SU-DHL-6 (cell line): Measurements from ENCODE around the gene LY6G6D.

Source experiments
- H2AFZ ChIP-seq: fragments of 200-600 bp; sonication (generic); 2 replicates; pipeline ENCODE4 v1.6.1; 2014; ENCODE audit warnings: low read depth, mild to moderate bottlenecking, moderate library complexity, mixed read lengths, antibody characterized with exemption, low read length; ENCODE audit not compliant: severe bottlenecking
- H3F3A ChIP-seq: fragments of 200-600 bp; shearing (Covaris generic); 2 replicates; pipeline ENCODE4 v1.6.0; 2016; ENCODE audit warnings: antibody characterized with exemption, mild to moderate bottlenecking; ENCODE audit not compliant: insufficient read depth
- H3K27ac ChIP-seq: fragments of 200-600 bp; sonication (generic); 2 replicates; pipeline ENCODE4 v1.5.1; 2016; ENCODE audit warnings: low read depth, mild to moderate bottlenecking, low read length, moderate library complexity, mixed read lengths
- H3K27me3 ChIP-seq: fragments of 200-600 bp; sonication (generic), shearing (Covaris generic); 2 replicates; pipeline ENCODE4 v1.6.0; 2014; ENCODE audit warnings: mild to moderate bottlenecking, low read length
- H3K36me3 ChIP-seq: fragments of 200-600 bp; sonication (generic); 2 replicates; pipeline ENCODE4 v1.6.1; 2014; ENCODE audit warnings: mild to moderate bottlenecking, low read length, mixed read lengths
- H3K4me2 ChIP-seq: fragments of 300-600, 200-600 bp; shearing (Covaris generic), sonication (generic); 2 replicates; pipeline ENCODE4 v1.6.0; 2014; ENCODE audit warnings: low read length, low read depth, mild to moderate bottlenecking; ENCODE audit not compliant: poor library complexity, severe bottlenecking
- H3K4me3 ChIP-seq: fragments of 200-600 bp; sonication (generic); 2 replicates; pipeline ENCODE4 v1.5.1; 2014; ENCODE audit warnings: antibody characterized with exemption, low read length, mild to moderate bottlenecking, mixed read lengths; ENCODE audit not compliant: insufficient read depth, poor library complexity, severe bottlenecking
- H3K79me2 ChIP-seq: fragments of 200-600 bp; sonication (generic); 2 replicates; pipeline ENCODE4 v1.6.1; 2014; ENCODE audit warnings: mild to moderate bottlenecking, low read length, moderate library complexity; ENCODE audit not compliant: insufficient read depth
- H3K9ac ChIP-seq: fragments of 200-600 bp; sonication (generic); 2 replicates; pipeline ENCODE4 v1.7.0; 2014; ENCODE audit warnings: mild to moderate bottlenecking, low read length
- H3K9me2 ChIP-seq: fragments of 200-600 bp; sonication (generic); replicated peaks from 2 replicates; pipeline ENCODE4 v1.6.1; 2014; ENCODE audit warnings: low read length; ENCODE audit not compliant: insufficient read depth
- H3K9me3 ChIP-seq: fragments of 200-600 bp; sonication (generic); 2 replicates; pipeline ENCODE4 v1.6.1; 2014; ENCODE audit warnings: low read length, mixed read lengths; ENCODE audit not compliant: insufficient read depth
- H4K20me1 ChIP-seq: fragments of 200-600 bp; sonication (generic); 2 replicates; pipeline ENCODE4 v1.6.1; 2014; ENCODE audit warnings: low read depth, mild to moderate bottlenecking, antibody characterized with exemption, low read length, moderate library complexity, mixed read lengths
- EZH2phosphoT487 ChIP-seq: fragments of 200-600 bp; sonication (generic), shearing (Covaris generic); conservative IDR thresholded peaks from 2 replicates; pipeline ENCODE4 v1.6.1; 2018; ENCODE audit warnings: mild to moderate bottlenecking, antibody characterized with exemption, low read length, moderate library complexity, mixed read lengths
- TF ChIP-seq, protein P1 (sequence below): fragments of 200-600 bp; sonication (generic); IDR thresholded peaks from one replicate; pipeline ENCODE4 v1.5.1; 2017; ENCODE audit warnings: antibody characterized with exemption, mild to moderate bottlenecking, low read length, moderate library complexity; ENCODE audit not compliant: insufficient read depth, poor library complexity, severe bottlenecking

Gene LY6G6D

DNA sequence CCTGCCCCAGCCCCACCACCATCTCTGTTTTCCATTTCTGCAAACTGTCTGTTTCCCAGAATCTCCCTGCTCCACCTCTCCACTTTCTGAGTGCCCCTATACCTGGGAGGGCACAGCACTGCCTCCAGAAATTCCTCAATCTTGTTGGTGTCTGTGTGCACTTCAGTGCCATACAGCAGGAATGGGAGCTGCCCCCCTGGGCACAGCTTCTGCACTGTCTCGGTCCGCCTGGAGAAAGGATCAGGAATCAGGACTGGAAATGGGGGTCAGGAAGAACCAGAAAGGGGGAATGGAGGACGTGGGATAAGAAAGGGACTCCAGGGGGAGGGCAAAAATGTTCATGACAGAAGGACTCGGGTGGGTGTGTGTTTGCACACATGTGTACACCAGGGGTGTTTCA, 18.6 kb downstream of the LY6G6D start:
- Histone ChIP-seq H3K4me3 (no peak overlapping the region), H3F3A (peaks cover 45% of the 10 kb centered on the region), H3K36me3 (peaks cover 18% of the 10 kb centered on the region; the same call in 1 of the 2 replicates), H3K79me2 (peaks cover 31% of the 10 kb centered on the region), H4K20me1 (no peaks in the 10 kb centered on the region), H3K27ac (peak overlapping the region; percentile 95; the same call in 1 of the 2 replicates), H2AFZ (no peak overlapping the region), H3K4me2 (peak overlapping the region; percentile 64), H3K9ac (0 out of 2 replicates have a peak overlapping the region, but pooled peaks have one; percentile 90), H3K9me2 (no peaks in the 10 kb centered on the region), H3K9me3 (no peaks in the 10 kb centered on the region), H3K27me3 (no peaks in the 10 kb centered on the region)
- TF ChIP-seq, protein P1, sequence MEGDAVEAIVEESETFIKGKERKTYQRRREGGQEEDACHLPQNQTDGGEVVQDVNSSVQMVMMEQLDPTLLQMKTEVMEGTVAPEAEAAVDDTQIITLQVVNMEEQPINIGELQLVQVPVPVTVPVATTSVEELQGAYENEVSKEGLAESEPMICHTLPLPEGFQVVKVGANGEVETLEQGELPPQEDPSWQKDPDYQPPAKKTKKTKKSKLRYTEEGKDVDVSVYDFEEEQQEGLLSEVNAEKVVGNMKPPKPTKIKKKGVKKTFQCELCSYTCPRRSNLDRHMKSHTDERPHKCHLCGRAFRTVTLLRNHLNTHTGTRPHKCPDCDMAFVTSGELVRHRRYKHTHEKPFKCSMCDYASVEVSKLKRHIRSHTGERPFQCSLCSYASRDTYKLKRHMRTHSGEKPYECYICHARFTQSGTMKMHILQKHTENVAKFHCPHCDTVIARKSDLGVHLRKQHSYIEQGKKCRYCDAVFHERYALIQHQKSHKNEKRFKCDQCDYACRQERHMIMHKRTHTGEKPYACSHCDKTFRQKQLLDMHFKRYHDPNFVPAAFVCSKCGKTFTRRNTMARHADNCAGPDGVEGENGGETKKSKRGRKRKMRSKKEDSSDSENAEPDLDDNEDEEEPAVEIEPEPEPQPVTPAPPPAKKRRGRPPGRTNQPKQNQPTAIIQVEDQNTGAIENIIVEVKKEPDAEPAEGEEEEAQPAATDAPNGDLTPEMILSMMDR, result no peak
- TF ChIP-seq EZH2phosphoT487, result no peak

GRCh38 chr6:31734247-31734820, 19.2 kb downstream of the LY6G6D start:
- Histone ChIP-seq H2AFZ (no peak overlapping the region), H3K4me3 (peak overlapping the region; percentile 80), H3K9me2 (no peaks in the 10 kb centered on the region), H3K79me2 (peaks cover 31% of the 10 kb centered on the region), H3K36me3 (peaks cover 18% of the 10 kb centered on the region; the same call in 1 of the 2 replicates), H3K4me2 (peak overlapping the region; percentile 64), H3K9ac (peak overlapping the region; percentile 90), H4K20me1 (no peaks in the 10 kb centered on the region), H3K9me3 (no peaks in the 10 kb centered on the region), H3K27ac (peak overlapping the region; percentile 95), H3F3A (peaks cover 51% of the 10 kb centered on the region), H3K27me3 (no peaks in the 10 kb centered on the region)
- no peak for TF ChIP-seq EZH2phosphoT487
- TF ChIP-seq, protein P1, result no peak

- Histone ChIP-seq H2AFZ (no peak overlapping the region), H3K4me2 (peak overlapping the region; percentile 64), H3K4me3 (peak overlapping the region; percentile 80), H3K9me3 (no peaks in the 10 kb centered on the region), H3K27me3 (no peaks in the 10 kb centered on the region), H3K9me2 (no peaks in the 10 kb centered on the region), H4K20me1 (no peaks in the 10 kb centered on the region), H3F3A (peaks cover 53% of the 10 kb centered on the region), H3K27ac (peak overlapping the region; percentile 95), H3K9ac (peak overlapping the region; percentile 90), H3K36me3 (peaks cover 18% of the 10 kb centered on the region; the same call in 1 of the 2 replicates), H3K79me2 (peaks cover 31% of the 10 kb centered on the region)
- no peak for TF ChIP-seq EZH2phosphoT487
- TF ChIP-seq, protein P1, result no peak
Measured at GRCh38 chr6:31734821-31735406, 19.8 kb downstream of the LY6G6D start.
